ENCODE measurements around the gene KRTAP9-2. TPM values are rescaled to one million over a fixed set of nuclear protein-coding genes. Genes with fewer than 3 reads are reported as not detected.
"Not testable (repeated sequence)": the region's sequence is repeated elsewhere in the genome, so short reads cannot be mapped to it uniquely, and the experiment has no call there.

KRTAP9-2 gene
- polyA plus RNA-seq, 4 donors, result not detected

DNA sequence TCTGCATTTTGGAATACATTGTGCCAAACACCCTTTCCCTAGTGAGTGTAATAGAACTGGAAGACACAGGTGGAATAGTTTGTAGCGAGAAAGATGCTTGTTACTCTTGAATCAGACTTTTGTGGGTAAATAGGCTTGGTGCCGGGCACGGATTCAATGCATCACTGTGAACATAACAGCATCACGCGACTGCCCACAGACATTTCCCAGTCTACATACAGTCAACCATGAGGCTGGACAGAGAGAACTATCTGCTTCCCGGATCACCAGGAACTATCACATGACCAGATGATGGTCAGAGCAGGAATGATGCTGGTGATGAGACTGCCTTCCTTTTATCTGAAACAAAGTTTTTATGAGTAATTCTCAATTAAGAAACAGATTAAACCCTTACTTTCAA is 397 bp upstream of the KRTAP9-2 start:
- 88 to 92% (median 88%) methylated on average over 6 of the region's 6 CpGs for WGBS, 3 donors
- no peak for FAIRE-seq
- Histone ChIP-seq H3K4me3 (ENCODE audit: low read depth in 1 of 3, low read length in 3 of 3) (no peak overlapping the region), H3K27ac (ENCODE audit: low read depth in 1 of 3, low read length in 2 of 3) (no peak overlapping the region), H3K4me1 (ENCODE audit: control insufficient read depth in 3 of 3, insufficient read depth in 2 of 3, low read depth in 1 of 3, low read length in 2 of 3) (no peaks in the 10 kb centered on the region), H3K27me3 (ENCODE audit: control insufficient read depth in 3 of 3, insufficient read depth in 3 of 3, low read length in 3 of 3) (peaks cover 0 to 5% (median 0%) of the 10 kb centered on the region in 3 donors), H3K36me3 (ENCODE audit: control insufficient read depth in 3 of 3, insufficient read depth in 2 of 3, low read depth in 1 of 3, low read length in 3 of 3) (no peaks in the 10 kb centered on the region), H3K9me3 (ENCODE audit: control insufficient read depth in 2 of 2, insufficient read depth in 1 of 2, low read depth in 1 of 2, low read length in 1 of 2) (no peaks in the 10 kb centered on the region)
- DNase-seq, result no peak

- no peaks in the 10 kb centered on the region for H3K9me3 ChIP-seq (ENCODE audit: control insufficient read depth in 2 of 2, insufficient read depth in 1 of 2, low read depth in 1 of 2, low read length in 1 of 2)
- no peaks in the 10 kb centered on the region for H3K4me1 ChIP-seq (ENCODE audit: control insufficient read depth in 3 of 3, insufficient read depth in 2 of 3, low read depth in 1 of 3, low read length in 2 of 3)
- DNase-seq (no peak), FAIRE-seq (no peak)
- peaks cover 0 to 5% (median 0%) of the 10 kb centered on the region in 3 donors for H3K27me3 ChIP-seq (ENCODE audit: control insufficient read depth in 3 of 3, insufficient read depth in 3 of 3, low read length in 3 of 3)
- H3K36me3 ChIP-seq (ENCODE audit: control insufficient read depth in 3 of 3, insufficient read depth in 2 of 3, low read depth in 1 of 3, low read length in 3 of 3), result no peaks in the 10 kb centered on the region
- H3K27ac ChIP-seq (ENCODE audit: low read depth in 1 of 3, low read length in 2 of 3), result no peak overlapping the region
- no peak overlapping the region for H3K4me3 ChIP-seq (ENCODE audit: low read depth in 1 of 3, low read length in 3 of 3)
These were observed 3.6 kb downstream of the KRTAP9-2 start for GRCh38 chr17:41230094-41230493.

- 82 to 89% (median 86%) methylated on average over 6 of the region's 6 CpGs for WGBS, 3 donors
- Histone ChIP-seq H3K27me3 (ENCODE audit: control insufficient read depth in 3 of 3, insufficient read depth in 3 of 3, low read length in 3 of 3) (peaks cover 0 to 2% (median 0%) of the 10 kb centered on the region in 3 donors), H3K36me3 (ENCODE audit: control insufficient read depth in 3 of 3, insufficient read depth in 2 of 3, low read depth in 1 of 3, low read length in 3 of 3) (no peaks in the 10 kb centered on the region), H3K4me1 (ENCODE audit: control insufficient read depth in 3 of 3, insufficient read depth in 2 of 3, low read depth in 1 of 3, low read length in 2 of 3) (no peaks in the 10 kb centered on the region), H3K4me3 (ENCODE audit: low read depth in 1 of 3, low read length in 3 of 3) (no peak overlapping the region), H3K9me3 (ENCODE audit: control insufficient read depth in 2 of 2, insufficient read depth in 1 of 2, low read depth in 1 of 2, low read length in 1 of 2) (no peaks in the 10 kb centered on the region), H3K27ac (ENCODE audit: low read depth in 1 of 3, low read length in 2 of 3) (no peak overlapping the region)
- DNase-seq, result no peak
- no peak for FAIRE-seq
These were observed 5.3 kb downstream of the KRTAP9-2 start for GRCh38 chr17:41231731-41232130.

DNA sequence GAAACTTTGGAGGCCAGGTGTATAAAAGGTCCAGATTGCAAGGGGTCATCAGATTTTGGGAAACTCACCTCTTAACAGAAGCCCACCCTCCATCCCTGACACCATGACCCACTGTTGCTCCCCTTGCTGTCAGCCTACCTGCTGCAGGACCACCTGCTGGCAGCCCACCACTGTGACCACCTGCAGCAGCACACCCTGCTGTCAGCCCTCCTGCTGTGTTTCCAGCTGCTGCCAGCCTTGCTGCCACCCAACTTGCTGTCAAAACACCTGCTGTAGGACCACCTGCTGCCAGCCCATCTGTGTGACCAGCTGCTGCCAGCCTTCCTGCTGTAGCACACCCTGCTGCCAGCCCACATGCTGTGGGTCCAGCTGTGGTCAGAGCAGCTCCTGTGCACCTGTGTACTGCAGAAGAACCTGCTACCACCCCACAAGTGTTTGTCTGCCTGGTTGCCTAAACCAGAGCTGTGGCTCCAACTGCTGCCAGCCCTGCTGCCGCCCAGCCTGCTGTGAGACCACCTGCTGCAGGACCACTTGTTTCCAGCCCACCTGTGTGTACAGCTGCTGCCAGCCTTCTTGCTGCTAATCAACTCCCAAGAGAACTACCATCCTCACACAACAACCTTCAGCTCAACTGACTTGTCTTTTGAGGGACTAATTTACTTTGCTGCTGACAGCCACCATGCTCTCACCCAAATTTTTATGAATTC is 6.1 kb downstream of the KRTAP9-2 start, which contains the start of gene KRTAP9-3:
TSS of gene KRTAP9-3 (plus strand) at position 51 of the 707 bp plus-strand sequence. CDS start at position 104, 53 bp downstream.
- FAIRE-seq; H3K36me3 ChIP-seq (ENCODE audit: control insufficient read depth in 3 of 3, insufficient read depth in 2 of 3, low read depth in 1 of 3, low read length in 3 of 3): not testable (repeated sequence)
- 71 to 86% (median 82%) methylated on average over 1 of the region's 1 CpG for WGBS, 3 donors

DNA sequence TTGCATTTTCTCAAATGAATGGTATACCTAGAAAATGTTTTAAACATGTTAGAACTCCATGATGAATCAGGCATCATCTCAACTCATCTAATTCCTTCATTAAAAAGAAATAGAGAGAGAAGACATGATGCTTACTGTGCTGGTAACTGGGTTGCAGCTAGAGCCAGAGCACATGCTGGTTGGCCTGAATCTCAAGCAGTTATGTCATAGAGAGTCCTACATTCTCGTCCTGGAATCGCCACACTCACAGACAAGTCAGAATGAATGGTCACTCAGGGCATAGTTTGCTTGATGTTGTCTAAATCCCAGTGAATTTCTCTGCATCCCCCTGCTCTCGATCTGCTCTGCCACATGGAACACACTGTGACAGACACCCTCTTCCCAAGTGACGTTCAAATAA is 10.7 kb downstream of the KRTAP9-2 start:
- not testable (repeated sequence) for H3K4me1 ChIP-seq (ENCODE audit: control insufficient read depth in 3 of 3, insufficient read depth in 2 of 3, low read depth in 1 of 3, low read length in 2 of 3); H3K9me3 ChIP-seq (ENCODE audit: control insufficient read depth in 2 of 2, insufficient read depth in 1 of 2, low read depth in 1 of 2, low read length in 1 of 2); H3K36me3 ChIP-seq (ENCODE audit: control insufficient read depth in 3 of 3, insufficient read depth in 2 of 3, low read depth in 1 of 3, low read length in 3 of 3); DNase-seq; H3K4me3 ChIP-seq (ENCODE audit: low read depth in 1 of 3, low read length in 3 of 3); H3K27me3 ChIP-seq (ENCODE audit: control insufficient read depth in 3 of 3, insufficient read depth in 3 of 3, low read length in 3 of 3); H3K27ac ChIP-seq (ENCODE audit: low read depth in 1 of 3, low read length in 2 of 3); FAIRE-seq
- 68 to 74% (median 72%) methylated on average over 4 of the region's 4 CpGs for WGBS, 3 donors

More for the DNA sequence above, 6.1 kb downstream of the KRTAP9-2 start, which contains the start of gene KRTAP9-3:
- DNase-seq; H3K4me3 ChIP-seq (ENCODE audit: low read depth in 1 of 3, low read length in 3 of 3); H3K27ac ChIP-seq (ENCODE audit: low read depth in 1 of 3, low read length in 2 of 3); H3K9me3 ChIP-seq (ENCODE audit: control insufficient read depth in 2 of 2, insufficient read depth in 1 of 2, low read depth in 1 of 2, low read length in 1 of 2); H3K4me1 ChIP-seq (ENCODE audit: control insufficient read depth in 3 of 3, insufficient read depth in 2 of 3, low read depth in 1 of 3, low read length in 2 of 3); H3K27me3 ChIP-seq (ENCODE audit: control insufficient read depth in 3 of 3, insufficient read depth in 3 of 3, low read length in 3 of 3): not testable (repeated sequence)

DNA sequence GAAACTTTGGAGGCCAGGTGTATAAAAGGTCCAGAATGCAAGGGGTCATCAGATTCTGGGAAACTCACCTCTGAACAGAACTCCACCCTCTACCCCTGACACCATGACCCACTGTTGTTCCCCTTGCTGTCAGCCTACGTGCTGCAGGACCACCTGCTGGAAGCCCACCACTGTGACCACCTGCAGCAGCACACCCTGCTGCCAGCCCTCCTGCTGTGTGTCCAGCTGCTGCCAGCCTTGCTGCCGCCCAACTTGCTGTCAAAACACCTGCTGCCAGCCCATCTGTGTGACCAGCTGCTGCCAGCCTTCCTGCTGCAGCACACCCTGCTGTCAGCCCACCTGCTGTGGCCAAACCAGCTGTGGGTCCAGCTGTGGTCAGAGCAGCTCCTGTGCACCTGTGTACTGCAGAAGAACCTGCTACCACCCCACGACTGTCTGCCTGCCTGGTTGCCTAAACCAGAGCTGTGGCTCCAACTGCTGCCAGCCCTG is 11.5 kb downstream of the KRTAP9-2 start, which contains the start of gene KRTAP9-8:
TSS of gene KRTAP9-8 (plus strand) at position 51 of the 489 bp plus-strand sequence. CDS start at position 104, 53 bp downstream.
- not testable (repeated sequence) for H3K9me3 ChIP-seq (ENCODE audit: control insufficient read depth in 2 of 2, insufficient read depth in 1 of 2, low read depth in 1 of 2, low read length in 1 of 2); H3K27me3 ChIP-seq (ENCODE audit: control insufficient read depth in 3 of 3, insufficient read depth in 3 of 3, low read length in 3 of 3); H3K36me3 ChIP-seq (ENCODE audit: control insufficient read depth in 3 of 3, insufficient read depth in 2 of 3, low read depth in 1 of 3, low read length in 3 of 3); H3K4me1 ChIP-seq (ENCODE audit: control insufficient read depth in 3 of 3, insufficient read depth in 2 of 3, low read depth in 1 of 3, low read length in 2 of 3); DNase-seq; H3K27ac ChIP-seq (ENCODE audit: low read depth in 1 of 3, low read length in 2 of 3); FAIRE-seq; H3K4me3 ChIP-seq (ENCODE audit: low read depth in 1 of 3, low read length in 3 of 3)
- WGBS, 3 donors, result 10 to 41% (median 24%) methylated on average over 3 of the region's 3 CpGs

DNA sequence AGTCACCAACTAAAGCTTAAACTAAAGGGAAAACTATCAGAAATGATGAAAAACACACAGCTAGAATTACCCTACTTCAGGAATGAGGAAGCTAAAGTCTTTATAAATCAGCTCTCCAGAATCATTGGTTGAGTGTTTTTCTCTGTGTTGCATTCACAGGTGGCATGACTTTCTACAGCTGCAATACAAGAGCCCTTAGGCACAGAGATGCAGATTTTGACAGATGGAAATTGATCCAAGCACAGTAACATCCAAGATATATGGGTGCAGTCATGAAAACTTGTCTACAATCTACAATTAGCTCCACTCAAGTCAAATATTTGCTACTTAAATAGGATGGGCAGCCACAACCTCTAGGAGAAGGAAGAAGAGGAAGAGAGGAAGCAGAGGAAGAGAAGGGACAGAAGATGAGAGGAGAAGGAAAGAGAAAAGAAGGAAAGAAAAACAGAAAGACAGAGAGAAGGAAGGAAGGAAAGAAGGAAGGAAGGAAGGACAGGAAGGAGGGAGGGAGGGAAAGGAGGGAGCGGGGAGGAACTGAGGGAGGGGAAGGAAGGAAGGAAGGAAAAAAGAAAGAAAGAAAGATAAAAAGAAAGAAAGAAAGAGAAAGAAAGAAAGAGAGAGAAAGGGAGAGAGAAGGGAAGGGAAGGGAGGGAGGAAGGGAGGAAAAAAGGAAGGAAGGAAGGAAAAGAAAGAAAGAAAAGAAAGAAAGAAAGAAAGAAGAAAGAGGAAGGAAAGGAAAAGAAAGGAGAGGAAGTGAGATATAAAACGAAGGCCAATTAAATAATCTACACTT is 20.7 kb downstream of the KRTAP9-2 start:
- not testable (repeated sequence) for FAIRE-seq; H3K27ac ChIP-seq (ENCODE audit: low read depth in 1 of 3, low read length in 2 of 3); DNase-seq; H3K4me3 ChIP-seq (ENCODE audit: low read depth in 1 of 3, low read length in 3 of 3); H3K36me3 ChIP-seq (ENCODE audit: control insufficient read depth in 3 of 3, insufficient read depth in 2 of 3, low read depth in 1 of 3, low read length in 3 of 3); H3K27me3 ChIP-seq (ENCODE audit: control insufficient read depth in 3 of 3, insufficient read depth in 3 of 3, low read length in 3 of 3); H3K4me1 ChIP-seq (ENCODE audit: control insufficient read depth in 3 of 3, insufficient read depth in 2 of 3, low read depth in 1 of 3, low read length in 2 of 3); H3K9me3 ChIP-seq (ENCODE audit: control insufficient read depth in 2 of 2, insufficient read depth in 1 of 2, low read depth in 1 of 2, low read length in 1 of 2)
- WGBS, 3 donors, result 46 to 68% (median 48%) methylated on average over 2 of the region's 2 CpGs

GRCh38 chr17:41249637-41250240 is 23.3 kb downstream of the KRTAP9-2 start, which contains the start of gene KRTAP9-4:
Gene KRTAP9-4, plus strand, starts transcription at chr17:41249687. Its CDS starts 34 bp downstream, at chr17:41249721.
- not testable (repeated sequence) for H3K4me3 ChIP-seq (ENCODE audit: low read depth in 1 of 3, low read length in 3 of 3); H3K27me3 ChIP-seq (ENCODE audit: control insufficient read depth in 3 of 3, insufficient read depth in 3 of 3, low read length in 3 of 3); FAIRE-seq; H3K9me3 ChIP-seq (ENCODE audit: control insufficient read depth in 2 of 2, insufficient read depth in 1 of 2, low read depth in 1 of 2, low read length in 1 of 2); H3K36me3 ChIP-seq (ENCODE audit: control insufficient read depth in 3 of 3, insufficient read depth in 2 of 3, low read depth in 1 of 3, low read length in 3 of 3); H3K4me1 ChIP-seq (ENCODE audit: control insufficient read depth in 3 of 3, insufficient read depth in 2 of 3, low read depth in 1 of 3, low read length in 2 of 3); H3K27ac ChIP-seq (ENCODE audit: low read depth in 1 of 3, low read length in 2 of 3); DNase-seq
- 49 to 86% (median 50%) methylated on average over 1 to 2 of the region's 2 CpGs for WGBS, 3 donors

Data from small intestine (tissue), 7 donors.